Measurements from ENCODE around the gene CTPS1. TPM values are rescaled to one million over a fixed set of nuclear protein-coding genes. Genes with fewer than 3 reads are reported as not detected.

CTPS1 gene
- total and polyA plus RNA-seq, 2 of the 13 experiments (the other 11 are each of a cell fraction or from before 2014, with no cell fraction given): 9.6 to 42.8 TPM

- POLR2A ChIA-PET: interaction anchor here (1.3 kb wide), 1 partner anchor 8 kb away, joined by 5 read pairs; no protein-coding TSS in a partner anchor
- Histone ChIP-seq H3K36me3 (replicated peaks in 1 of 2; ENCODE audit: control insufficient read depth in 1 of 2, insufficient read depth in 2 of 2, low read length in 2 of 2) (peaks cover 26 to 88% of the 10 kb centered on the region in 2 experiments), H3K9ac (ENCODE audit: insufficient read depth, low read depth, low read length) (no peak overlapping the region), H3K27ac (ENCODE audit: extremely low read length, insufficient read depth, low read length) (peak overlapping the region; percentile 45), H3K4me1 (ENCODE audit: insufficient read depth, low read length) (peaks cover 61% of the 10 kb centered on the region), H2AFZ (ENCODE audit: low read length) (no peak overlapping the region), H3K79me2 (ENCODE audit: insufficient read depth, low read length) (peaks cover 6% of the 10 kb centered on the region), H3K4me2 (ENCODE audit: low read depth, low read length) (peak overlapping the region; percentile 25), H3K9me3 (ENCODE audit: low read length) (no peaks in the 10 kb centered on the region), H3K4me3 (replicated peaks in 1 of 3; ENCODE audit: insufficient read depth in 1 of 3, low read depth in 2 of 3, low read length in 3 of 3) (no peak overlapping the region; a peak in 1 of 6 replicates), H4K20me1 (ENCODE audit: insufficient read depth, low read length) (no peaks in the 10 kb centered on the region), H3K27me3 (ENCODE audit: control insufficient read depth in 1 of 2, insufficient read depth in 2 of 2, low read length in 2 of 2) (no peaks in the 10 kb centered on the region)
- DNase-seq (ENCODE audit: low spot score) (peak; percentile 27), FAIRE-seq (peak; percentile 66), ATAC-seq (peak; percentile 43)
- WGBS (ENCODE audit: low lambda C conversion rate): 21% methylated on average over 3 of the region's 3 CpGs
- intact Hi-C loops (cut with micrococcal nuclease; ENCODE audit: unreplicated experiment) (no loop called here), in situ Hi-C loops (cut with HindIII; ENCODE audit: extremely low pct_ligation_motif_present, low pct_unique_long_range_greater_than_20kb) (no loop called here)
- BruUV-seq (replicated peaks): no TSS peak
- CTCF ChIA-PET (ENCODE audit: low intra/inter-chr PET ratio, low total read pairs): no interaction called here
- TF ChIP-seq ZNF441 (CRISPR knock-in tag; IDR thresholded peaks at IDR 0.05; ENCODE audit: borderline replicate concordance): no peak
- TF ChIP-seq EP300 (IDR thresholded peaks at IDR 0.05; ENCODE audit: low read depth in 2 of 2, low read length in 2 of 2): no peak
- TF ChIP-seq EP300 (CRISPR knock-in tag; IDR thresholded peaks at IDR 0.05; ENCODE audit: borderline replicate concordance): no peak
- TF ChIP-seq NCOA1 (CRISPR knock-in tag; IDR thresholded peaks at IDR 0.05): no peak
- TF ChIP-seq PRMT3 (CRISPR knock-in tag; IDR thresholded peaks at IDR 0.05; ENCODE audit: borderline replicate concordance, low read depth): no peak
- TF ChIP-seq SSRP1 (CRISPR knock-in tag; IDR thresholded peaks at IDR 0.05): no peak
- TF ChIP-seq GTF2F1 (IDR thresholded peaks at IDR 0.05; ENCODE audit: low read length): no peak
- no peak for TF ChIP-seq WIZ (CRISPR knock-in tag; IDR thresholded peaks at IDR 0.05)
- TF ChIP-seq JUNB (CRISPR knock-in tag; IDR thresholded peaks at IDR 0.05; ENCODE audit: borderline replicate concordance): no peak
- no peak for TF ChIP-seq RBFOX2 (IDR thresholded peaks at IDR 0.05; ENCODE audit: low read depth, low read length)
- TF ChIP-seq ZNF878 (CRISPR knock-in tag; IDR thresholded peaks at IDR 0.05): no peak
- no peak for TF ChIP-seq XRCC5 (optimal IDR thresholded peaks at IDR 0.05; ENCODE audit: low read length)
- TF ChIP-seq ZNF577 (CRISPR knock-in tag; IDR thresholded peaks at IDR 0.05; ENCODE audit: borderline replicate concordance, low read depth): no peak
- TF ChIP-seq HNF4A (CRISPR knock-in tag; IDR thresholded peaks at IDR 0.05): peak; percentile 36
- TF ChIP-seq ZSCAN9 (CRISPR knock-in tag; IDR thresholded peaks at IDR 0.05; ENCODE audit: borderline replicate concordance): no peak
- TF ChIP-seq RCOR2 (CRISPR knock-in tag; IDR thresholded peaks at IDR 0.05): 0 out of 2 replicates have a peak, but pooled peaks have one; percentile 58
- TF ChIP-seq SOX13 (IDR thresholded peaks at IDR 0.05): no peak
- TF ChIP-seq SOX13 (CRISPR knock-in tag; conservative IDR thresholded peaks at IDR 0.05 in 1 of 2, IDR thresholded peaks at IDR 0.05 in 1 of 2): peak in 1 of 2 experiments; percentile 39; a peak in 1 of 4 replicates
- TF ChIP-seq KDM1A (CRISPR knock-in tag; IDR thresholded peaks at IDR 0.05): no peak
- peak; percentile 58; the same call in 1 of the 2 replicates for TF ChIP-seq PAXIP1 (CRISPR knock-in tag; conservative IDR thresholded peaks at IDR 0.05)
- TF ChIP-seq NR2F6 (IDR thresholded peaks at IDR 0.05): peak; percentile 33; the same call in 1 of the 2 replicates
- peak; percentile 51; the same call in 1 of the 2 replicates for TF ChIP-seq NR2F6 (CRISPR knock-in tag; IDR thresholded peaks at IDR 0.05)
- no peak for TF ChIP-seq BRD4 (CRISPR knock-in tag; IDR thresholded peaks at IDR 0.05)
- no peak for TF ChIP-seq SP2 (CRISPR knock-in tag; IDR thresholded peaks at IDR 0.05)
- no peak for TF ChIP-seq ZNF704 (CRISPR knock-in tag; IDR thresholded peaks at IDR 0.05; ENCODE audit: borderline replicate concordance)
Measured at GRCh38 chr1:40988280-40988679, 8.8 kb downstream of the CTPS1 start.
